Gastroesophageal sphincter (tissue), 4 donors: Measurements from ENCODE around the gene WDR53. TPM values are rescaled to one million over a fixed set of nuclear protein-coding genes. Genes with fewer than 3 reads are reported as not detected.

Experiments used
- ATAC-seq: fragments of 150-250 bp; one replicate; pipeline ENCODE4 v1.9.1; 2016; ENCODE audit warnings: mild to moderate bottlenecking, moderate library complexity
- H3K27ac ChIP-seq, 4 donors: fragments of 200-600 bp; sonication (generic) in 3 of 4; 1 replicate in 3 of 4; 2 replicates in 1 of 4; pipeline ENCODE4 v1.5.1; 2016 to 2019
- H3K27me3 ChIP-seq: fragments of 200-600 bp; sonication (generic); one replicate; pipeline ENCODE4 v1.5.1; 2019
- H3K36me3 ChIP-seq, 2 donors: fragments of 200-600 bp; sonication (generic); one replicate each; pipeline ENCODE4 v1.5.1; 2019; ENCODE audit warnings: control low read depth in 1 of 2
- H3K4me1 ChIP-seq, 3 donors: fragments of 200-600 bp; sonication (generic); 1 replicate in 2 of 3; 2 replicates in 1 of 3; pipeline ENCODE4 v1.5.1; 2016 to 2019; ENCODE audit warnings: control low read depth in 2 of 3
- H3K4me3 ChIP-seq, 2 donors: fragments of 200-600 bp; sonication (generic); one replicate each; pipeline ENCODE4 v1.5.1; 2019; ENCODE audit warnings: mild to moderate bottlenecking in 1 of 2, moderate library complexity in 1 of 2
- H3K9me3 ChIP-seq, 3 donors: fragments of 200-600 bp; sonication (generic); one replicate each; pipeline ENCODE4 v1.5.1; 2017 to 2019; ENCODE audit warnings: control low read depth in 2 of 3
- CTCF ChIP-seq, 4 experiments: fragments of 200-600 bp in 2 of 4; fragments of 450-650 bp in 2 of 4; sonication (generic) in 1 of 4; IDR thresholded peaks; one replicate each; pipeline ENCODE4 v1.5.1; 2017 to 2019; ENCODE audit warnings: antibody characterized with exemption in 4 of 4, mild to moderate bottlenecking in 2 of 4, moderate library complexity in 2 of 4
- EP300 ChIP-seq: sonication (generic); formaldehyde crosslinking; IDR thresholded peaks from one replicate; pipeline ENCODE4 v1.6.1; 2017; ENCODE audit warnings: antibody characterized with exemption, mild to moderate bottlenecking
- POLR2A ChIP-seq, 2 donors: fragments of 450-650 bp; IDR thresholded peaks; one replicate each; pipeline ENCODE4 v1.6.1; 2017; ENCODE audit warnings: antibody characterized with exemption in 2 of 2, mild to moderate bottlenecking in 2 of 2, moderate library complexity in 1 of 2
- POLR2AphosphoS5 ChIP-seq: sonication (generic); formaldehyde crosslinking; IDR thresholded peaks from one replicate; pipeline ENCODE4 v1.6.1; 2017; ENCODE audit warnings: antibody characterized with exemption
- WGBS, 2 donors: methylation state at CpG; one replicate each; pipeline ENCODE4 v1.1.5; 2018; ENCODE audit warnings: low coverage in 1 of 2; 5-methylcytosine and 5-hydroxymethylcytosine counted together
- total RNA-seq, 4 donors: library from RNA; depleted of rRNA; stranded (reverse); fragments of >200 nt; gene quantifications; one replicate each; pipeline ENCODE4 v1.1.0, GENCODE V29; 2016

The WDR53 gene
- total RNA-seq, 4 donors from 2014 or later: 3.3 to 8.1 (median 6.8) TPM

GRCh38 chr3:196558476-196558875 is 9.9 kb downstream of the WDR53 start:
- H3K4me3 ChIP-seq: no peak overlapping the region
- no peak for ATAC-seq
- H3K27ac ChIP-seq: no peak overlapping the region
- H3K36me3 ChIP-seq: peaks cover 0 to 49% of the 10 kb centered on the region in 2 donors
- no peak for TF ChIP-seq EP300
- TF ChIP-seq CTCF (IDR thresholded peaks at IDR 0.05): no peak
- no peak for TF ChIP-seq POLR2A (IDR thresholded peaks at IDR 0.05)
- TF ChIP-seq POLR2AphosphoS5: no peak
- no peaks in the 10 kb centered on the region for H3K9me3 ChIP-seq
- H3K27me3 ChIP-seq: no peaks in the 10 kb centered on the region
- H3K4me1 ChIP-seq: no peaks in the 10 kb centered on the region

- no peak for ATAC-seq
- H3K36me3 ChIP-seq: peaks cover 0 to 59% of the 10 kb centered on the region in 2 donors
- 86 to 87% methylated on average over 3 to 4 of the region's 5 CpGs for WGBS, 2 donors
- no peaks in the 10 kb centered on the region for H3K27me3 ChIP-seq
- no peaks in the 10 kb centered on the region for H3K9me3 ChIP-seq
- no peak overlapping the region for H3K27ac ChIP-seq
- no peak for TF ChIP-seq CTCF (IDR thresholded peaks at IDR 0.05)
- no peak for TF ChIP-seq POLR2A (IDR thresholded peaks at IDR 0.05)
- no peak for TF ChIP-seq EP300
- no peak for TF ChIP-seq POLR2AphosphoS5
- H3K4me1 ChIP-seq: no peaks in the 10 kb centered on the region
- no peak overlapping the region for H3K4me3 ChIP-seq
Observed at GRCh38 chr3:196557236-196557635, 11.1 kb downstream of the WDR53 start.

GRCh38 chr3:196555295-196555694 is 13.1 kb downstream of the WDR53 start:
- Histone ChIP-seq H3K27ac (no peak overlapping the region), H3K4me1 (no peaks in the 10 kb centered on the region), H3K4me3 (no peak overlapping the region), H3K36me3 (peaks cover 0 to 42% of the 10 kb centered on the region in 2 donors), H3K9me3 (no peaks in the 10 kb centered on the region), H3K27me3 (no peaks in the 10 kb centered on the region)
- ATAC-seq: no peak
- 47 to 65% methylated on average over 2 to 3 of the region's 3 CpGs for WGBS, 2 donors
- no peak for TF ChIP-seq POLR2A (IDR thresholded peaks at IDR 0.05)
- TF ChIP-seq POLR2AphosphoS5: no peak
- no peak for TF ChIP-seq EP300
- TF ChIP-seq CTCF (IDR thresholded peaks at IDR 0.05): no peak

GRCh38 chr3:196554205-196554604 is 14.1 kb downstream of the WDR53 start:
- 62 to 79% methylated on average over 2 to 3 of the region's 3 CpGs for WGBS, 2 donors
- peaks cover 0 to 33% of the 10 kb centered on the region in 2 donors for H3K36me3 ChIP-seq
- H3K4me1 ChIP-seq: no peaks in the 10 kb centered on the region
- H3K9me3 ChIP-seq: no peaks in the 10 kb centered on the region
- H3K27ac ChIP-seq: no peak overlapping the region
- no peaks in the 10 kb centered on the region for H3K27me3 ChIP-seq
- TF ChIP-seq POLR2A (IDR thresholded peaks at IDR 0.05) (no peak), POLR2AphosphoS5 (no peak), CTCF (IDR thresholded peaks at IDR 0.05) (no peak), EP300 (no peak)
- H3K4me3 ChIP-seq: no peak overlapping the region
- ATAC-seq: no peak

- Histone ChIP-seq H3K4me3 (no peak overlapping the region), H3K9me3 (no peaks in the 10 kb centered on the region), H3K36me3 (peaks cover 0 to 29% of the 10 kb centered on the region in 2 donors), H3K4me1 (no peaks in the 10 kb centered on the region), H3K27ac (no peak overlapping the region), H3K27me3 (no peaks in the 10 kb centered on the region)
- no peak for TF ChIP-seq EP300
- no peak for TF ChIP-seq POLR2A (IDR thresholded peaks at IDR 0.05)
- TF ChIP-seq CTCF (IDR thresholded peaks at IDR 0.05): no peak
- no peak for TF ChIP-seq POLR2AphosphoS5
- WGBS, 2 donors: 91% methylated on average over 9 of the region's 9 CpGs; no CpG with 5 or more reads in 1 of the 2 donors
- ATAC-seq: no peak
Observed at GRCh38 chr3:196553551-196553950, 14.8 kb downstream of the WDR53 start.
